NCI-H1436 treated with DMSO at 0.1 percent for 48 hours (cell line): Measurements from ENCODE around the gene DUSP12.
"Not testable (repeated sequence)": the region's sequence is repeated elsewhere in the genome, so short reads cannot be mapped to it uniquely, and the experiment has no call there.

Experiments
- DNase-seq: peaks from one replicate; lab custom pipeline; 2025; lab: John Stamatoyannopoulos, UW

DUSP12 gene

GRCh38 chr1:161727256-161727924 is 22.2 kb upstream of the DUSP12 start:
- no peak for DNase-seq

GRCh38 chr1:161728376-161729226 is 21.0 kb upstream of the DUSP12 start:
- DNase-seq, result no peak

GRCh38 chr1:161730050-161730564 is 19.5 kb upstream of the DUSP12 start:
- DNase-seq, result no peak

GRCh38 chr1:161731241-161731640 is 18.3 kb upstream of the DUSP12 start:
- DNase-seq, result no peak

GRCh38 chr1:161731981-161732718 is 17.4 kb upstream of the DUSP12 start:
- no peak for DNase-seq

- DNase-seq, result no peak
Measured at GRCh38 chr1:161733526-161733925, 16.1 kb upstream of the DUSP12 start.

GRCh38 chr1:161735837-161736236 is 13.7 kb upstream of the DUSP12 start:
- DNase-seq, result no peak

- DNase-seq, result no peak
Measured at GRCh38 chr1:161736335-161736969, 13.1 kb upstream of the DUSP12 start.

- no peak for DNase-seq
Measured at GRCh38 chr1:161737625-161738024, 12.0 kb upstream of the DUSP12 start.

- no peak for DNase-seq
Measured at GRCh38 chr1:161738627-161739287, 10.8 kb upstream of the DUSP12 start.

GRCh38 chr1:161739865-161740566 is 9.6 kb upstream of the DUSP12 start:
- DNase-seq, result no peak

- no peak for DNase-seq
Measured at GRCh38 chr1:161740921-161741320, 8.7 kb upstream of the DUSP12 start.

GRCh38 chr1:161743231-161743630 is 6.4 kb upstream of the DUSP12 start:
- no peak for DNase-seq

GRCh38 chr1:161747801-161748200 is 1.8 kb upstream of the DUSP12 start:
- DNase-seq, result no peak

- DNase-seq, result no peak
Measured at GRCh38 chr1:161763522-161764098, 14.0 kb downstream of the DUSP12 start.

- DNase-seq, result peak; percentile 36
Measured at GRCh38 chr1:161766102-161766981, 16.8 kb downstream of the DUSP12 start, which contains the start of gene ATF6. Gene ATF6 (plus strand): TSS chr1:161766320. CDS start chr1:161766361, 41 bp downstream.

GRCh38 chr1:161768461-161768860 is 18.9 kb downstream of the DUSP12 start:
- no peak for DNase-seq

- no peak for DNase-seq
Measured at GRCh38 chr1:161768986-161769672, 19.5 kb downstream of the DUSP12 start.

GRCh38 chr1:161769673-161770045 is 20.1 kb downstream of the DUSP12 start:
- DNase-seq, result not testable (repeated sequence)
